Measurements from ENCODE around the gene LPP.

- TF ChIP-seq CTCF (IDR thresholded peaks at IDR 0.05; ENCODE audit: low read depth, low read length, poor library complexity, severe bottlenecking) (no peak), EZH2phosphoT487 (IDR thresholded peaks at IDR 0.05; ENCODE audit: borderline replicate concordance, low read length) (no peak)
Measured at GRCh38 chr3:188326111-188326510, 172.2 kb downstream of the LPP start.
